ENCODE measurements around the gene SLC48A1.
A peak's percentile ranks its signal among the peaks of the same experiment; 100 is the strongest.

Gene SLC48A1

GRCh38 chr12:47828976-47829482, 56.0 kb downstream of the SLC48A1 start:
- DNase-seq, result peak; percentile 79

GRCh38 chr12:47829584-47829983, 56.5 kb downstream of the SLC48A1 start:
- DNase-seq, result no peak
